Kidney glomerular epithelial cell (primary cell): ENCODE results near the gene THRB.

ENCODE experiments used
- DNase-seq: peaks from one replicate; lab custom pipeline; 2025; lab: John Stamatoyannopoulos, UW

The THRB gene

GRCh38 chr3:24139463-24140412 is 354.9 kb downstream of the THRB start:
- no peak for DNase-seq

- no peak for DNase-seq
Measured at GRCh38 chr3:24138876-24139256, 355.8 kb downstream of the THRB start.

GRCh38 chr3:24137958-24138875 is 356.4 kb downstream of the THRB start:
- DNase-seq, result no peak

GRCh38 chr3:24137334-24137733 is 357.3 kb downstream of the THRB start:
- DNase-seq, result no peak

- no peak for DNase-seq
Measured at GRCh38 chr3:24136624-24137310, 357.9 kb downstream of the THRB start.

- DNase-seq, result no peak
Measured at GRCh38 chr3:24135280-24135679, 359.4 kb downstream of the THRB start.

GRCh38 chr3:24133942-24134341 is 360.7 kb downstream of the THRB start:
- no peak for DNase-seq

GRCh38 chr3:24133436-24133835 is 361.2 kb downstream of the THRB start:
- no peak for DNase-seq

- no peak for DNase-seq
Measured at GRCh38 chr3:24129549-24129948, 365.1 kb downstream of the THRB start.

- no peak for DNase-seq
Measured at GRCh38 chr3:24128199-24129005, 366.2 kb downstream of the THRB start.

- peak; percentile 23 for DNase-seq
Measured at GRCh38 chr3:24123596-24123995, 371.1 kb downstream of the THRB start.

- DNase-seq, result no peak
Measured at GRCh38 chr3:24120434-24120833, 374.2 kb downstream of the THRB start.

- no peak for DNase-seq
Measured at GRCh38 chr3:24119321-24119751, 375.3 kb downstream of the THRB start.

- no peak for DNase-seq
Measured at GRCh38 chr3:24117508-24117907, 377.1 kb downstream of the THRB start.

- DNase-seq, result no peak
Measured at GRCh38 chr3:24111711-24112110, 382.9 kb downstream of the THRB start.

- no peak for DNase-seq
Measured at GRCh38 chr3:24110051-24110450, 384.6 kb downstream of the THRB start.

- DNase-seq, result no peak
Measured at GRCh38 chr3:24101676-24102168, 392.9 kb downstream of the THRB start.

GRCh38 chr3:24100696-24101402 is 393.8 kb downstream of the THRB start:
- DNase-seq, result no peak

- no peak for DNase-seq
Measured at GRCh38 chr3:24096695-24097290, 397.9 kb downstream of the THRB start.

- no peak for DNase-seq
Measured at GRCh38 chr3:24096271-24096670, 398.4 kb downstream of the THRB start.
